Esophagus muscularis mucosa (tissue), 4 donors: ENCODE measurements around the gene DSN1. TPM values are rescaled to one million over a fixed set of nuclear protein-coding genes. Genes with fewer than 3 reads are reported as not detected.

ENCODE experiments used
- DNase-seq: peaks from one replicate; pipeline ENCODE4 v3.0.0-alpha.2; 2017; ENCODE audit errors: extremely low spot score
- H3K27ac ChIP-seq, 4 donors: fragments of 200-600 bp; sonication (generic); replicated peaks in 1 of 4; 1 replicate in 3 of 4; 2 replicates in 1 of 4; pipeline ENCODE4 v1.5.1; 2016 to 2019; ENCODE audit warnings: mild to moderate bottlenecking in 1 of 4
- H3K27me3 ChIP-seq, 4 donors: fragments of 200-600 bp; sonication (generic); one replicate each; pipeline versions ENCODE4 v1.5.1 to v1.6.0; 2016 to 2019
- H3K36me3 ChIP-seq, 4 donors: fragments of 200-600 bp; sonication (generic); one replicate each; pipeline ENCODE4 v1.5.1; 2016 to 2019
- H3K4me1 ChIP-seq, 4 donors: fragments of 200-600 bp; sonication (generic); one replicate each; pipeline ENCODE4 v1.5.1; 2016 to 2019
- H3K4me3 ChIP-seq, 4 donors: fragments of 200-600 bp; sonication (generic); 1 replicate in 2 of 4; 2 replicates in 2 of 4; pipeline ENCODE4 v1.5.1; 2016 to 2019; ENCODE audit warnings: mild to moderate bottlenecking in 4 of 4, moderate library complexity in 1 of 4
- H3K9me3 ChIP-seq, 4 donors: fragments of 200-600 bp; sonication (generic); 1 replicate in 3 of 4; 2 replicates in 1 of 4; pipeline ENCODE4 v1.5.1; 2016 to 2019
- EP300 ChIP-seq: sonication (generic); formaldehyde crosslinking; IDR thresholded peaks from one replicate; pipeline ENCODE4 v1.6.1; 2017; ENCODE audit warnings: antibody characterized with exemption
- POLR2A ChIP-seq: fragments of 450-650 bp; IDR thresholded peaks from one replicate; pipeline ENCODE4 v1.6.1; 2017; ENCODE audit warnings: antibody characterized with exemption, moderate library complexity, mild to moderate bottlenecking, low read depth
- POLR2AphosphoS5 ChIP-seq, 2 donors: sonication (generic); formaldehyde crosslinking; IDR thresholded peaks; one replicate each; pipeline ENCODE4 v1.6.1; 2017; ENCODE audit warnings: antibody characterized with exemption in 2 of 2
- WGBS: methylation state at CpG from one replicate; pipeline ENCODE4 v1.1.5; 2018; 5-methylcytosine and 5-hydroxymethylcytosine counted together
- intact Hi-C: fragments of 100-400 bp; cut with DNase I; formaldehyde crosslinking; loops from one replicate; pipeline ENCODE4 v1.15.1; 2023
- total RNA-seq, 4 donors: library from RNA; depleted of rRNA; stranded (reverse); fragments of >200 nt; gene quantifications; one replicate each; pipeline versions ENCODE4 v1.1.0 to v1.2.1, GENCODE V29; 2016
- TF ChIP-seq, protein P1 (sequence below), 3 experiments: fragments of 200-600 bp in 2 of 3; fragments of 450-650 bp in 1 of 3; sonication (generic) in 2 of 3; IDR thresholded peaks; one replicate each; pipeline ENCODE4 v1.5.1; 2017 to 2019; ENCODE audit warnings: antibody characterized with exemption in 3 of 3, mild to moderate bottlenecking in 2 of 3, moderate library complexity in 1 of 3

DSN1 gene
- total RNA-seq, 4 donors from 2014 or later, result 5.1 to 7.5 (median 6.3) TPM

DNA sequence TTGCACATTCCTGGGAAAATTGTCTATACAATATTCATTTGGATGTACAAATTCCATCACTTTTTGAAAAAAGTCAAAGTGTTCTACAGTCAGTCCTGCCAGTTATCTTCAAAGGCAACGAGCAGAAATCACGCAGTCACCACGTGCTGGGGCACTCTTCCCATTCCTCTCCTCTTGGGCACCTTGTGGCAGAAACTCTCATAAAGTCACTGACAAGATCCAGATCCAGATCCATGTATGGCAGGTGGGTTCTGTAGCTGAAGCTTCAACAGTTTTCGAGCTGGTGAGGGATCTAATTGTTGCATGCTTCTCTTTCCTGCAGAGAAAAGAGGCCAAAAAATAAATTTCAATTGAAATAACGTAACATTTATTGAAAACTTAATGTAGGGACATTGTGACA, 21.0 kb downstream of the DSN1 start:
- WGBS, result 90% methylated on average over 5 of the region's 5 CpGs
- Histone ChIP-seq H3K9me3 (no peaks in the 10 kb centered on the region), H3K4me3 (no peak overlapping the region), H3K4me1 (peaks cover 7 to 13% (median 8%) of the 10 kb centered on the region in 4 donors), H3K27ac (no peak overlapping the region), H3K27me3 (no peaks in the 10 kb centered on the region), H3K36me3 (peaks cover 9 to 36% (median 13%) of the 10 kb centered on the region in 4 donors)
- intact Hi-C loops, result loop anchor here (10.0 kb wide), 2 partner anchors 88 to 148 kb away; partner anchors contain the start of gene RAB5IF
- DNase-seq, result no peak
- TF ChIP-seq POLR2AphosphoS5 (IDR thresholded peaks at IDR 0.05) (no peak), EP300 (no peak), POLR2A (no peak)
- TF ChIP-seq, protein P1, sequence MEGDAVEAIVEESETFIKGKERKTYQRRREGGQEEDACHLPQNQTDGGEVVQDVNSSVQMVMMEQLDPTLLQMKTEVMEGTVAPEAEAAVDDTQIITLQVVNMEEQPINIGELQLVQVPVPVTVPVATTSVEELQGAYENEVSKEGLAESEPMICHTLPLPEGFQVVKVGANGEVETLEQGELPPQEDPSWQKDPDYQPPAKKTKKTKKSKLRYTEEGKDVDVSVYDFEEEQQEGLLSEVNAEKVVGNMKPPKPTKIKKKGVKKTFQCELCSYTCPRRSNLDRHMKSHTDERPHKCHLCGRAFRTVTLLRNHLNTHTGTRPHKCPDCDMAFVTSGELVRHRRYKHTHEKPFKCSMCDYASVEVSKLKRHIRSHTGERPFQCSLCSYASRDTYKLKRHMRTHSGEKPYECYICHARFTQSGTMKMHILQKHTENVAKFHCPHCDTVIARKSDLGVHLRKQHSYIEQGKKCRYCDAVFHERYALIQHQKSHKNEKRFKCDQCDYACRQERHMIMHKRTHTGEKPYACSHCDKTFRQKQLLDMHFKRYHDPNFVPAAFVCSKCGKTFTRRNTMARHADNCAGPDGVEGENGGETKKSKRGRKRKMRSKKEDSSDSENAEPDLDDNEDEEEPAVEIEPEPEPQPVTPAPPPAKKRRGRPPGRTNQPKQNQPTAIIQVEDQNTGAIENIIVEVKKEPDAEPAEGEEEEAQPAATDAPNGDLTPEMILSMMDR (IDR thresholded peaks at IDR 0.05), result no peak

DNA sequence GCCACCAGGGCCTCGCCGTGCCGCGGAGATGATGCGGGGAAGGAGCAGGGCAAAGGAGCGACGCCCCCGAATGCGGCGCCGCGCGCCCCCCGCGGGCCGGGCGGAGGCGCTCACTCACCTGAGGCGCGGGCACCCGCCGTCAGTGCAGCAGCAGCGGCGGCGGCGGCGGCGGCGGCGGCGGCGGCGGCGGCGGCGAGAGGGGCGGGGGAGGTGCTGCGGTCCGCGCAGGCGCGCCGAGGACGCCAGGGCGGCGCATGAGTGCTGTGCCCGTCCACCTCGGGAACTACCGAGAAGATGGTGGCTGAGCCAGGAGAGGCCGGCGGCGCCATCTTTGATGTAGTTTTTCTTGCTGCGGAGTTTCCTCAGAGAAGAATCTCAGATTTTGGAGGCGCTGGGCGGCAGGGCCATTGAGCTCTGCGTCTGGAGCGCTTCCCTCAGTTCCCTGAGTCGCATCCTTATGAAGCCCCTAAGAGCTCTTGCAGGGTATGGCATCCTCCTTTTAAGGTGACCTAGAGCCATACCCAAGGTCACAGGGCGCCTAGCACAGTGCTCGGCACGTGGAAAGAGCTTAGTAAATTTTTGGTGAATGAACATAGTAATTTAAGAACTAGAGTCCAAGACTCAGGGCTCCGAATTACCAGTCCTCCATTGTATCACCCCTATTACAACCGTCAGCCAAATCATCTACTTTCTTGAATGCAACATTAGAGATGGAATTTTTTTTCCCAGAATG, 27.5 kb downstream of the DSN1 start, which contains the start of gene NDRG3:
TSS of gene NDRG3 (minus strand) at position 164 of the 733 bp plus-strand sequence. CDS start 24,355 bp downstream, outside the sequence.
- Histone ChIP-seq H3K36me3 (no peaks in the 10 kb centered on the region), H3K27me3 (peaks cover 0 to 3% (median 0%) of the 10 kb centered on the region in 4 donors), H3K4me3 (peak within 1 kb of the TSS; percentile 83 to 98 (median 97)), H3K27ac (peak within 1 kb of the TSS; percentile 72 to 83 (median 76)), H3K4me1 (peaks cover 13 to 24% (median 20%) of the 10 kb centered on the region in 4 donors), H3K9me3 (no peaks in the 10 kb centered on the region)
- intact Hi-C loops, result loop anchor here (10.0 kb wide), 1 partner anchor 119 kb away; a partner anchor contains a TSS
- DNase-seq, result peak; percentile 98
- TF ChIP-seq POLR2AphosphoS5 (IDR thresholded peaks at IDR 0.05), result peak; percentile 32 to 70
- TF ChIP-seq EP300, result no peak
- TF ChIP-seq, protein P1 (IDR thresholded peaks at IDR 0.05), result peak in 1 of 3 experiments; percentile 13
- WGBS, result 8% methylated on average over 15 of the region's 63 CpGs

DNA sequence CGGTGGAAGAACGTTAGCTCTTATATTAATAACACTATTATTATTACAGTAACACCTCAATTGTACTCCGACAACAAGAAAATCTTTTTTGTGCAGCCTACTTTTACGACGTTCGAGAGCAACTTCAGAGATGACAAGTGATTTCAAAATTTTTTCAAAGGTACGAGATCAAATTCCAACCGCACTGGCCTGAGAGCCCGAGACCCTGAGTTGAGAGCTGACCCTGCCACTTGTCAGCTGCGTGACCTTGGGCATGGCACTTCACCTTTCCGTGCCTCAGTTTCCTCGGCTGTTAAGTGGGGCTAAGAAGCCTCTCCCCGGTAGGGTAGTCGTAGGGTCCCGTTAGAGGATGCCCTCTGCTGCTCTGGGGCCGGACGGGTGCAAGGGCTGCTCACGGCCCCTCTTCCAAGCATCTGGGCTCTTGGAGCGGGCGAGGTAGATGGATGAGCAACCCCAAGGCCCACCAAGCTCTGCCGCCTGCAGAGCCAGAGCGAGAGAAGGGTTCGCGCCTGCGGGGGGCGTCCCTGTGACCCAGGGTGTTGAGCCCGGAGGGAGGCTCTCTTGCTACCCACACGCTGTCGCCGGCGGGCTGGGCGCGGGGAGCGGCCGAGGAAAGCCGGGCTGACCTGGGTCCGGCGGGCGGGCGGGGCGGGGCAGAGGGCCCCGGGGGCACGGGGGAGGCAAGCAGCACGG, 28.2 kb downstream of the DSN1 start:
- TF ChIP-seq, protein P1 (IDR thresholded peaks at IDR 0.05), result no peak
- TF ChIP-seq POLR2A, result no peak
- no peak for TF ChIP-seq EP300
- TF ChIP-seq POLR2AphosphoS5 (IDR thresholded peaks at IDR 0.05), result no peak
- no peaks in the 10 kb centered on the region for H3K36me3 ChIP-seq
- DNase-seq, result no peak
- peak overlapping the region; percentile 68 to 83 (median 72) for H3K27ac ChIP-seq
- WGBS, result 7% methylated on average over 27 of the region's 44 CpGs
- peaks cover 0 to 3% (median 0%) of the 10 kb centered on the region in 4 donors for H3K27me3 ChIP-seq
- intact Hi-C loops, result loop anchor here (10.0 kb wide), 1 partner anchor 119 kb away; a partner anchor contains a TSS
- peak overlapping the region; percentile 83 to 98 (median 97) for H3K4me3 ChIP-seq
- H3K9me3 ChIP-seq, result no peaks in the 10 kb centered on the region
- H3K4me1 ChIP-seq, result peaks cover 13 to 24% (median 20%) of the 10 kb centered on the region in 4 donors

DNA sequence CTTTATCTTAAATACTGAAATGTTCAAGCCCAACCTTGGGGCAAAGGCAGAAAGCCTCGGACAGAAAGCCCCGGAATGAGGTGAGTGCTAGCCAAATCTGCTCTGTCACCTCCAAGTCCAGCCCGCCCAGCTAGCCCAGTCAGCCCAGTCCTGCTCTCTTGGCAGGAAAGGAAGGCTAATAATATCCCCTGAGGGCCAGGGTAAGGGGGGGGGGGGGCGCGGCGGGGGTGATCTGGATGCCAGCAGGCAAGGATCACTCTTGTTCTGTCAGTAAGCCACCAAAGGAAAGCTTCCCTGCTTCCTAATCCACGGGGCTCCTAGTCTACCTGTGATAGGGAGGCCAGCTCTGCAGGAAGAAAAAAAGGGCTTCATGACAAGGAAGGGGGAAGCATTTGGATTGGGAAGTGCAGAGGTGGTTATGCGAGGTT, 28.8 kb downstream of the DSN1 start:
- WGBS, result 10% methylated on average over 8 of the region's 8 CpGs
- Histone ChIP-seq H3K27ac (peak overlapping the region; percentile 11 to 83 (median 70)), H3K9me3 (no peaks in the 10 kb centered on the region), H3K27me3 (peaks cover 0 to 3% (median 0%) of the 10 kb centered on the region in 4 donors), H3K4me3 (peak overlapping the region; percentile 83 to 98 (median 97)), H3K4me1 (peaks cover 13 to 24% (median 20%) of the 10 kb centered on the region in 4 donors), H3K36me3 (no peaks in the 10 kb centered on the region)
- TF ChIP-seq EP300, result no peak
- TF ChIP-seq POLR2AphosphoS5 (IDR thresholded peaks at IDR 0.05), result no peak
- TF ChIP-seq POLR2A, result no peak
- TF ChIP-seq, protein P1 (IDR thresholded peaks at IDR 0.05), result no peak
- no peak for DNase-seq
- intact Hi-C loops, result loop anchor here (10.0 kb wide), 1 partner anchor 120 kb away; a partner anchor contains a TSS
